ENCODE data around the gene NXPH4.

Gene NXPH4

DNA sequence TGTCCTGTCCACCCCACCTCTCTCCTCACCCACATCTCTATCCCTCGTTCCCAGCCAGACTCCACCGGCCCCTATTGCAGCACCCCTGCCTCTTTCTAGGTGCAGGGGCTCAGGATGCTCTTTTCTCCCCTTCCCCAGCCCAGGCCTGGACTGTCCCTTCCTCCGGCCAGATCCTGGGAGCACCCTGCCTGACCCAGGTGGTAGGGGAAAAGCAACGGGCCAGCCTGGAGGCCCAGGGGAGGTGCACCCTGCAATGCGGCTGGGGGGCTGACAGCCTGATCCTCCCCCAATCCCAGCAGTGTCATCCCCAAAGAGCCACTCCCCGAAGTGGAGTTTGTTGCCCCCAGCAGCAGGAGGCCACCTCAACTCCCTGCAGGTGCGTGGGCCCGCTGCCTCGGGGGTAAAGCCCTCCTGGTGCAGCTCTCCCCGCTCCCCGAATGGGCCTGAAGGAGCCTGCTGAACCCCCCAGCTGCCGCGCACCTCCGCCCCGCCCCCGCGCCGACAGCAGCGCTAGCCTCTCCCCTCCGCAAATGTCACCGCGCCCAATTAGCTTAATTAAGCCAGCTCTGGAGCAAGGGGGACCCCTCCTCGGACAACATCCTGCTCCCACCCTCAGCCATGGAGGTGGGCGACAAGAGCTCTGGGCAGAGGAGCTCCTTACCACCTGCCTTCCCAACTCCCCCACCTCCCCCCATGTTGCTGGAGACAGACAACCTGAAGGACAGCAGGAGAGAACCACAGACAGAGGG is 4.7 kb downstream of the NXPH4 start:
- no peak for FAIRE-seq

- FAIRE-seq: no peak
Observed at GRCh38 chr12:57222286-57223190, 5.9 kb downstream of the NXPH4 start.

DNA sequence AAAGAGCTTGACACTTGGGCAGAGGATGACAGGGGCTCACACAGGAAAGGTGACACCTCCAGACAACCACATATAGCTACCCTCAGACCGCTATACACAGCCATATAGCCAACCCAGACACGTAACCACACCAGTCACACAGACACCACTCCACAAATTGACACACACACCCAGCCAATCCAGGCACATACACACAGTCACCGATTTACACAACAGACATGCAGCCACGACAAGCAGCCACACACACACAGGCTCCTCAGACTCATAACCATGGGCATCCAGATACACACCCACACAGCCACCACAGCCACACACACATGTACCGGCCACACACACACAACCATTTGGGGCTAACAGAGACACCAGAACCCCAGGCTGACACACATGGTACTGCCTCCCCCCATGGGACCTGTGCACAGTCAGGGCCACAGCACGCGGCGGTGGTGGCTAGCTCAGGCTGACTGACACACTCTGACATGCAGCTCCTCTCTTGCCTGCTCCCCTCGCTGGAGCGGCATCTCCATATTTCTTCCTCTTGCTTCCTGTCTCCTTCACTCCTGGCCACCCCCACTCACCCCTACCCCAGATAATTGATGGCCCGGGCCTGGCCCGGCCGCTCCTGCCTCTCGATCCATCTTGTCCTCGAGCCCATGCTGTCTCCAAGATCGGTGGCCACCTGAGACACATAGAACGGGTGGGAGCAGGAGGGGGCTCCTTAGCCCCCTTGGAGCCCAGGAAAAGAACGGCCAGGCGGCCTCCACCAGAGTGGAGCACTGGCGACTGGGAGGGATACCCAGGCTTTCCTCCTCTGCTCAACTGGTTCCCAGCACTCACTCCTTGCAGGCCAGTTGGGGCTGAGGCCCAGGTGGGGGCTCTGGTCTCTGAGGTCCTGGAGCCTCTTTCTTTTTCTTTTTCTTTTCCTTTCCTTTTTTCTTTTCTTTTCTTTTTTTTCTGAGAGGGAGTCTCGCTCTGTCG is 6.9 kb downstream of the NXPH4 start:
- no peak for FAIRE-seq

- no peak for FAIRE-seq
Observed at GRCh38 chr12:57224278-57224972, 7.8 kb downstream of the NXPH4 start.

DNA sequence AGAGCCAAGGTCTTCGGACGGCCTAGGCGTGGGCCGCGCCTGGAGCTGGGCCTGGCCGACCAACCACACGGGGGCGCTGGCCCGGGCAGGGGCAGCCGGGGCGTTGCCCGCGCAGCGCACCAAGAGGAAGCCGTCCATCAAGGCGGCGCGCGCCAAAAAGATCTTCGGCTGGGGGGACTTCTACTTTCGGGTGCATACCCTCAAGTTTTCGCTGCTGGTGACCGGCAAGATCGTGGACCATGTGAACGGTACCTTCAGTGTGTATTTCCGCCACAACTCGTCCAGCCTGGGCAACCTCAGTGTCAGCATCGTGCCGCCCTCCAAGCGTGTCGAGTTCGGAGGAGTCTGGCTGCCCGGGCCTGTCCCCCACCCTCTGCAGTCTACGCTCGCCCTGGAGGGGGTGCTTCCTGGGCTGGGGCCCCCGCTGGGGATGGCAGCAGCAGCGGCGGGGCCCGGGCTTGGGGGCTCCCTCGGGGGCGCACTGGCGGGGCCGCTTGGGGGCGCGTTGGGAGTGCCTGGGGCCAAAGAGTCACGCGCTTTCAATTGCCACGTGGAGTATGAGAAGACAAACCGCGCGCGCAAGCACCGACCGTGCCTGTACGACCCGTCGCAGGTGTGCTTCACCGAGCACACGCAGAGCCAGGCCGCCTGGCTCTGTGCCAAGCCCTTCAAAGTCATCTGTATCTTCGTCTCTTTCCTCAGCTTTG is 8.5 kb downstream of the NXPH4 start:
- no peak for FAIRE-seq

DNA sequence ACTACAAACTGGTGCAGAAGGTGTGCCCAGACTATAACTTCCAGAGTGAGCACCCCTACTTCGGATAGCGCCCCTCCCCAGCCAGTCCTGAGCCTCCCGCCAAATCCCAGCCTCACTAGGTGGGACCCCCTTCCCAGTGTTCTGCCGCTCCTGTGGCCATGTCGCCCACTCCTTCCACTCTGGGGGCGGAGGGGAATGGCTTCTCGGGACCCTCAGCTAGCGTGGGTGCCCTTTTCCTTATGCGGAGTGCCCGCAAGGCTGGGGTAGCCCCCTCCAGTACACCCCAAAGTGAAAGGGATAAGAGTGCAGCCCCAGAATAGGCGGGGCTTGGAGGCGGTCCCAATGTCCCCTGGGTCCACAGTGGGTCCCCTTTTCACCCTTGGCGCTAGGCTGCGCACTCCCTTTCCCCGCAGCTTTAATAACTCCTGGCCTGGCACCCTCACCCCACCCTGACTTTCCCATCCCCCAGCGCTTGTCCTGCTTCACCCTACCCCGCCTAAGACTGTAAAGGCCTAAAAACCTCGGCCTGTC is 9.2 kb downstream of the NXPH4 start:
- no peak for FAIRE-seq

DNA sequence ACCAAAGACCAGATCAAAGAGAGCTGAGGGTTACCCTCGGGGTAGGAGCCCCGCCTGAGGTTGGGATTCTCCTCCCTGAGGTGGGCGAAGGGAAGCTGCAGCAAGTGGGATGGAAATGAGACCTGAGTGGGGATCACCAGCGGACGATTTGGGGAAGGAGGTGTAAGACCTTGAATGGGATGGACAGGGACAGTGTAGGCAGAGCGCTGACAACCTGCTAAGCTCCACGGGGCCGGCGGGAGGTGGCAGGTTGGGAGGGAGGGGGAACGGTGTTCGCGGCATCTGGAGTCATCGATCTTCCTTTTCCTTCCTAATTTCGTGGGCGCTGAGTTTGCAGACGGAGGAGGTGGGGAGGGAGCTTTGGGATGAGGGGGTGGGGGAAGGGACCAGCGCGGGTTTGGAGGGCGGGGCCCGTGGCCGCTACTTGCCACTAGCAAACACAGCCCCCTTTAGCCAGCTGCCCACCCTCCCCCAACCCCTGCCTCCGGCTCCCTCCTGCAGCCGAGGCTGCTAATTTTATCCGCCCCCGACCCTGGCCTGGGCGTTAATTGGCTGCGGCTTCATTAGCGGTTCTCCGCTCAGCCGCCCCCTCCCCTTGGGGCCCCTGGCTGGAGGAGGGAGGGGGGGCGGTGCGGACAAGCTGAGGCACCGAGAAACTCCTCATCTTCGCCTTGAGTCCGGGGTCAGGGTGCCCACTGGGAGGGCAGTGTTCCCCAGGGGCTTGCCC is 10.2 kb downstream of the NXPH4 start:
- FAIRE-seq: no peak

DNA sequence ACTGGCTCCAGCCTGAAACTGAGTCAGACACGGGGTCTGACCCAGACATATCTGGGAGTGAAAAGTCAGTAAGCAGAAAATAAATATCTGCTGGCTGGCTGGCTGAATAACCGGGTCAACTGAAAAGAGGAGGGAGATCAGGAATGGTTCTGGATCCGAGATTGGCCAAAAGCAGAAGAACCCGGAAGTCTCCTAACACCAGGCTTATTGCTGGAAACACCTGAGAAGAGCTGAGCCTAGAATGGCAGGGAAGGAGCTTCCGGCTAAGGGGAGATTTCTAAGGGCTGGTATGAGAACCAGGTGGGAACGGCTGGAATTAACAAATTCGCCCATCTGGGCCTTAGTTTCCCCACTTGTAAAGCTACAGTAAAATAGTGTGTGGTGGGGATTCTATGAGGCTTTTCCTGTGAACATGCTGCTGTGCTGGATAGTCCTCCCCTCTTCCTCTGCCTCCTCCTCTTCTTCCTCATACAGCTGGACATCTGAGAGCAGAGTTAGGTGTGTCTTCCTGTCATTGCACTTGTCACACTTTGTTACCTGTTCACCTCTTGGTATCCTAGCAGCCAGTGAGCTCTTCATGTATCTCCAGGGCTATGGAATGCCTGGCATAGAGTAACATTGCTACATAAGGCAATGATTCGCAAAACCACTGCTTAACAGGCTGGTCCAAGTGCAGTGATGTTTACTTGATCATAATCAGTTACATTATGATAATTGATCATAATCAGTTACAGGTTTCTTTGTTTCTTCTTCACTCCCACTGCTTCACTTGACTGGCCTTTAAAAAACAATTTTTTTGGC is 10.9 kb downstream of the NXPH4 start:
- no peak for FAIRE-seq

DNA sequence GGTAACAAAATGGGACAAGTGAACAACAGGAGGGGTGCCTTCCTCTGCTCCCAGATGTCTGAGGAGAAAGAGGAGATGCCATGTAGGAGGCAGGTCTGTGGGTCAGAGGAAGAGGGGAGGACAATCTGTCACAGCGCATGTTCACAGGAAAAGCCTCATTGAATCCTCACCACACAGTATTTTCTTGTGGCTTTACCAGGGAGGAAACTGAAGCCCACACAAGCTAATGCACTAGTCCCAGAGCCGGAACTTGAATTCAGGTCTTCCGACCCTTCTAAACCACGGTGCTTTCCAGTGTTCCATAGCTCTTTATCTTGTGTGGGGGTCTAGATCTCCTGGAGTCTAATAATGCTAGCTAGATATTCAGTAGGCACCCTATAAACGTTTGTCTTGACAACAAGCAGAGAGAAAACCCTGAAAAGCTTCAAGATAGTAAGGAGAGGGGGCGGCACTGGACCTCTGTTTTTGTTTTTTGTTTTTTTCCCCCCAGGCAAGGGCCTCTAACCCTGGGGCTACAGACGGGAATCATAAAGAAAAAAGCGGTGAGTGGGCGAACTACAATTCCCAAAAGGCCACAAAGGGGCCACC is 12.5 kb downstream of the NXPH4 start:
- FAIRE-seq: peak; percentile 94

DNA sequence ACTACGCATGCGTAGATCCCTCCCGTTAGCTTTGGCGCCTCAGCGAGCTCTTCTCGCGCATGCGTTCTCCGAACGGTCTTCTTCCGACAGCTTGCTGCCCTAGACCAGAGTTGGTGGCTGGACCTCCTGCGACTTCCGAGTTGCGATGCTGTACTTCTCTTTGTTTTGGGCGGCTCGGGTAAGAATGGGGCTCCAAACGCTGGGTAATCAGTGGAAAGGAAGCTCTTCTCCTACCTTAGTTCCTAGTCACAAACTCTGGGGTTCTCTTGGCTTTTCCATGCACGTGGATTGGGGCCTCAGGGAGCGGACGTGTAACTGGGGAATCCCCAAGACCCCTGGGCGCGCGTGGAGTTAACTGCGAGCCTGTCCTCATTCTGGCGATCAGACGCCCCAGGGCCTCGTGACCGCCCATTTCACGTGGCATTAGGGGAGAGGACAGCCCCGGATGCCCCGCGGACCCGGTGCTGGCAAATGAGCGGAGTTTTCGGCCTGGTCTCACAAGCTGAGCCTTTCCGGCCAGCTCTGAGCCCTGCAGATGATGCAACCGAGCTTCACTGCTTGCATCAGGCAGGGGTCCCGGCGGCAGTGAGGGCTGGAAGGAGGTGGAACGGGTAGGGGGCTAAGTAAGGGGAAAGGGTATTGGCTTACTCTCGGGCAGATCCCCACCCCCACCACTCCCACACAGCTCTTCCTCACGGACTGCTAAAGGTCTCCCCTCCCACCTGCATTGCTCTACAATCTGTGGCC is 13.2 kb downstream of the NXPH4 start, which contains the start of gene SHMT2:
Gene SHMT2, plus strand, starts transcription at position 78 of the 747 bp plus-strand sequence. Its CDS starts 68 bp downstream, at position 146.
- FAIRE-seq: no peak

DNA sequence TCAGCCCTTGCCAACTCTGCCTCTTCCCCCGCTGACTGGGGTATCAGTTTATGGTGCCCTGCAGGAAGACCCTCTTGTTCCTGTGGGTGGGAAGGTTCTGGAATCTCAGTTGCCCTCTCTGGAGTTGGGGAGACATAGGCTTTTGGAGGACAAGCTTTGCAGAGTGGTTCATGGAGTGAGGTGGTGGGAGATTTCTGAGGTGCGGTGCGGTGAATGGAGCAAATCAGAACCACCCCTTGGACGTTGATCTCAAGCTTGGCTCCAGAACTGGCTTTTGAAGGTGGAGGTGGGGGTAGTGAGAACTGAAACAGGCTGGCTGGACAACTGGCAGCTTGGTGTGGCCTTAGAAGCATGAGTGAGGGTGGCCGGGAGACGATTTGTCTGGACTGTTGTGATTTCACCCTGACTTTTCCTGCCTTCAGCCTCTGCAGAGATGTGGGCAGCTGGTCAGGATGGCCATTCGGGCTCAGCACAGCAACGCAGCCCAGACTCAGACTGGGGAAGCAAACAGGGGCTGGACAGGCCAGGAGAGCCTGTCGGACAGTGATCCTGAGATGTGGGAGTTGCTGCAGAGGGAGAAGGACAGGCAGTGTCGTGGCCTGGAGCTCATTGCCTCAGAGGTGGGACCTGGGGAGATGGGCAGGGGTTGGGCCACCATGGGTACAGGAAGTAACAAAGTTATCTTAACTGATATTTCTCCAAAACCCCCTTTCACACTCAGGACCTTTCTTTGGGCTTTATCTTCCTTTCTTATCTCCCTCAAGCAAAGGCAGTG is 14.0 kb downstream of the NXPH4 start:
- FAIRE-seq: no peak

DNA sequence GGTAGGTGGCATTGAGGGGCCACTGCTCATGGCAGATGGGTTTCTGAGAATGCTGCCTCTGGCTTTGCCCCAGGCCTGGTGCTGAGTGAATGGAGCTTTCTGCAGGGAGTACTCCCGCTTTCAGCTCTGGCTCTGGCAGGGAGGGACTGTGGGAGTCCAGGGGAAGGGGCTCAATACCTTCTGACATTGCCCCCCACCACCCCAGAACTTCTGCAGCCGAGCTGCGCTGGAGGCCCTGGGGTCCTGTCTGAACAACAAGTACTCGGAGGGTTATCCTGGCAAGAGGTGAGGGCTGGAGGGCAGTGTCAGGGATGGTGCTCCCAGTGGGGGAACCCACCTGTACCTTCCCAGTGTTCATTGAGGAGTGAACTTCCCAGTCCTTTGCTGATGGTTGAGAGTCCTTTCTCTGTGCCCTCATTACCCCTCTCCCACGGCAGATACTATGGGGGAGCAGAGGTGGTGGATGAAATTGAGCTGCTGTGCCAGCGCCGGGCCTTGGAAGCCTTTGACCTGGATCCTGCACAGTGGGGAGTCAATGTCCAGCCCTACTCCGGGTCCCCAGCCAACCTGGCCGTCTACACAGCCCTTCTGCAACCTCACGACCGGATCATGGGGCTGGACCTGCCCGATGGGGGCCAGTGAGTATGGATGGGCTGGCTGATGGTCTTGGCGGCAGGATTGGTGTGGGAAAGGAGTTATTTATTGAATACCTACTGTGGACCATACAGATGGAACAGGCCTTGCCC is 14.9 kb downstream of the NXPH4 start:
- no peak for FAIRE-seq

- no peak for FAIRE-seq
Observed at GRCh38 chr12:57232156-57232756, 15.7 kb downstream of the NXPH4 start.

DNA sequence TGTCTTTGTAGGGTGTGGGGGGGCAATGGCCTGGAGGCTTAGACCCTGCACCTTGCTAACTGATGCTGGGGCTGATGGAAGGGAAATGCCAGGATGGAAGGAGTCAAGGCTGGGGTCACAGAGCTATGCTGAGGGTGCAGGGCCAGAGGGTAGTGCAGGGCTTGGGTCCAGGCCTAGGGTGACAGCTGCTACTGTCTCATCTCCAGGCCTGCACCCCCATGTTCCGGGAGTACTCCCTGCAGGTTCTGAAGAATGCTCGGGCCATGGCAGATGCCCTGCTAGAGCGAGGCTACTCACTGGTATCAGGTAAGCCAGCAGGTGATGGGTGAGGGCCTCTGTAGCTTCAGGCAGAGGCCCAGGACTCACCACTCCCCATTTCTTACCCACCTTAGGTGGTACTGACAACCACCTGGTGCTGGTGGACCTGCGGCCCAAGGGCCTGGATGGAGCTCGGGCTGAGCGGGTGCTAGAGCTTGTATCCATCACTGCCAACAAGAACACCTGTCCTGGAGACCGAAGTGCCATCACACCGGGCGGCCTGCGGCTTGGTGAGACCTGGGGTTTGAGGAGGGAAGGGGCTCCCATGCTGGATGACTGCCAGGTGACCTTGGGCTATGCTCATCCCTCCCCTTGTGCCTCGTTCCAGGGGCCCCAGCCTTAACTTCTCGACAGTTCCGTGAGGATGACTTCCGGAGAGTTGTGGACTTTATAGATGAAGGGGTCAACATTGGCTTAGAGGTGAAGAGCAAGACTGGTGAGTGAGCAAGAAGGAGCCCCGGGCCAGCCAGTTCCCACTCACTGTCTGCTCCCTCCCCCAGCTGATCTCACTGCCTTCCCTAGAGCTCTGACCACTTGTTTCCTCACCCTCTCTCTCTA is 17.0 kb downstream of the NXPH4 start:
- FAIRE-seq: no peak

GRCh38 chr12:57234233-57234570 is 17.6 kb downstream of the NXPH4 start:
- FAIRE-seq: no peak

Data from G401.6 (cell line).